DND-41 (cell line): ENCODE measurements around the gene FHIT.

Source experiments
- EZH2 ChIP-seq: IDR thresholded peaks from 3 replicates; pipeline ENCODE4 v1.6.1; 2012; ENCODE audit warnings: borderline replicate concordance, low read depth, mild to moderate bottlenecking, moderate library complexity, low read length, inconsistent platforms; ENCODE audit not compliant: severe bottlenecking
- TF ChIP-seq, protein P1 (sequence below): IDR thresholded peaks from 2 replicates; pipeline ENCODE4 v1.5.1; 2012; ENCODE audit warnings: borderline replicate concordance, low read length, moderate library complexity, mild to moderate bottlenecking; ENCODE audit not compliant: poor library complexity, severe bottlenecking; ENCODE audit errors: extremely low read depth

DNA sequence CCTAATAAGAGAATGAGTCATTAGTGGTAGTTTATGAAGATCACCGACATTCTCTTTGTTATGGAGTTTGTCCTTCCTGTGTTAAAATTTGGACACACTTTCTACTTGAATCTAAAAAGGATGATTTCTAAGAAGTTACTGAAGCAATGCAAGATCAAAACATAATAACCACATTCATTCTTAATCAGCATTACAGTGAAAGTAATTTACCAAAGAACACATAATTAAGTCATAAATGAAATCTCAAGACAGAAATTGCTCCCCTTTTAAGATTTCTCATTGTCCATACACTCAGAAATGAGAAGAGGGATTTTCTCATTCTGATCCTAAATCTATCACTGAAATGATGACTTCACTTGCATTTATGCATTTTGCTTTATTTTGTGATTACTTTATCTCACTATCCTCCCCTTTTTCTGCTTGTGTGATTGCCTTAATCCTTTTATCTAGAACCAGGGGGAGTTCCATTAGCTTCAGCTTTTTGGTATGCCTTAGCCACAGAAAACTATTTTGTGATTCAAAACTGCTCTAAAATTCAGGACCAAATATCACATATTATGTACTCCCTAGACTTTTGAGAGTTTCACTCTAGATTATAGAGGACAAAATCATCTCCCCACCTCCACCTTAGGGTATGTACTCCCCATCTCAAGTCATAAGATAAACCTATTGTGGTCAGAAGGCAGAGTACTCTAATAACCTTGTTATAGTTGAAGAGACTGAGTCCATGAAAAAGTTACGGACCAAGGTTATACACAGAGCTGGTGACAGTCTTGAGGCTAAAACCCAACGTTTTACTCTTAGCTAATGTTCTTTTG lies 1383.9 kb downstream of the FHIT start:
- TF ChIP-seq, protein P1, sequence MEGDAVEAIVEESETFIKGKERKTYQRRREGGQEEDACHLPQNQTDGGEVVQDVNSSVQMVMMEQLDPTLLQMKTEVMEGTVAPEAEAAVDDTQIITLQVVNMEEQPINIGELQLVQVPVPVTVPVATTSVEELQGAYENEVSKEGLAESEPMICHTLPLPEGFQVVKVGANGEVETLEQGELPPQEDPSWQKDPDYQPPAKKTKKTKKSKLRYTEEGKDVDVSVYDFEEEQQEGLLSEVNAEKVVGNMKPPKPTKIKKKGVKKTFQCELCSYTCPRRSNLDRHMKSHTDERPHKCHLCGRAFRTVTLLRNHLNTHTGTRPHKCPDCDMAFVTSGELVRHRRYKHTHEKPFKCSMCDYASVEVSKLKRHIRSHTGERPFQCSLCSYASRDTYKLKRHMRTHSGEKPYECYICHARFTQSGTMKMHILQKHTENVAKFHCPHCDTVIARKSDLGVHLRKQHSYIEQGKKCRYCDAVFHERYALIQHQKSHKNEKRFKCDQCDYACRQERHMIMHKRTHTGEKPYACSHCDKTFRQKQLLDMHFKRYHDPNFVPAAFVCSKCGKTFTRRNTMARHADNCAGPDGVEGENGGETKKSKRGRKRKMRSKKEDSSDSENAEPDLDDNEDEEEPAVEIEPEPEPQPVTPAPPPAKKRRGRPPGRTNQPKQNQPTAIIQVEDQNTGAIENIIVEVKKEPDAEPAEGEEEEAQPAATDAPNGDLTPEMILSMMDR = no peak
- TF ChIP-seq EZH2 = no peak
